HG03520 (cell line): ENCODE results near the gene ADK.
"Not testable (repeated sequence)": the region's sequence is repeated elsewhere in the genome, so short reads cannot be mapped to it uniquely, and the experiment has no call there.

Source experiments
- ATAC-seq: cut with Tn5 transposase; IDR thresholded peaks from one replicate; pipeline ENCODE4 v1.9.1; 2021; ENCODE audit warnings: mild to moderate bottlenecking, moderate library complexity; ENCODE audit not compliant: unreplicated experiment

The ADK gene

DNA sequence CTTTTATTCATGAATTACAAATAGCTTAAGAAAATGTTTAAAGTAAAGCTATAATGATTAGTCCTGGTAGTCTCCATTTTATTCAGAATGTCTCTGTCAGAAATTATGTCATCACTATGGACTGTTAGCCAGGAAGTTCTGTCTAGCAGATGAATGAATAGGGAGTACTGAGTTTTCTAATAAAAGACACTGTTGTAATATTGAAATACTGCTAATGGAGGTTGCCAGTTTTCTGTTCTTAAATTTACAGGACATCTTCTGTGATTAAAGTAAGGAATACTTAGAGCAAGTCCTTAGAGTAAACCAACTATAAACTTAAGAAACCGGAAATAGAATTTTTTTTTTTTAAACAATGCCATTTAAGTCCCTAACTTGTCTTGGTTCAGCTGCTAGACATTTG lies 309.8 kb downstream of the ADK start:
- ATAC-seq, result no peak

DNA sequence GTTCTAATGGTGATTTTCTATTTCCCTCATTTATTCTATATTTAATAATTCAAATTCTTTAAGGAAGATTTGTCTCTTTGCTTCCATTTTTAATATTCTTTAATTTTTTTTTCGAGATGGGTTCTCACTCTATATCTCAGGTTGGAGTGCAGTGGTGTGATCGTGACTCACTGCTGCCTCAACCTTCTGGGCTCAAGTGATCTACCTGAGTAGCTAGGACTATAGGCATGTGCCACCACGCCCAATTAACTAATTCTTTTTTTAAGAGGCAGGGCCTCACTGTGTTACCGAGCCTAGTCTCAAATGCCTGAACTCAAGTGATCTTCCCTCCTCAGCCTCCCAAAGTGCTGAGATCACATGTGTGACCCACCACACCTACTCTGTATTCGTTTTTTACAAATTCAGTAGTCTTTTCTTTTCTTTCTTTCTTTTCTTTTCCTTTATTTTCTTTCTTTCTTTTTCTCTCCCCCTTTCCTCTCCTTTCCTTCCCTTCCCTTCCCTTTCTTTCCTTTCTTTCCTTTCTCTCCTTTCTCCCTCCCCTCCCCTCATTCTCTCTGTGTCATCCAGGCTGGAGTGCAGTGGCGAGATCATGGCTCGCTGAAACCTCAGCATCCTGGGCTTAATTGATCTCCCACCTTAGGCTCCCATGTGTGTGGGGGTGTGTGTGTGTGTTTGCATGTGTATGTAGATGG lies 323.1 kb downstream of the ADK start:
- ATAC-seq, result no peak

DNA sequence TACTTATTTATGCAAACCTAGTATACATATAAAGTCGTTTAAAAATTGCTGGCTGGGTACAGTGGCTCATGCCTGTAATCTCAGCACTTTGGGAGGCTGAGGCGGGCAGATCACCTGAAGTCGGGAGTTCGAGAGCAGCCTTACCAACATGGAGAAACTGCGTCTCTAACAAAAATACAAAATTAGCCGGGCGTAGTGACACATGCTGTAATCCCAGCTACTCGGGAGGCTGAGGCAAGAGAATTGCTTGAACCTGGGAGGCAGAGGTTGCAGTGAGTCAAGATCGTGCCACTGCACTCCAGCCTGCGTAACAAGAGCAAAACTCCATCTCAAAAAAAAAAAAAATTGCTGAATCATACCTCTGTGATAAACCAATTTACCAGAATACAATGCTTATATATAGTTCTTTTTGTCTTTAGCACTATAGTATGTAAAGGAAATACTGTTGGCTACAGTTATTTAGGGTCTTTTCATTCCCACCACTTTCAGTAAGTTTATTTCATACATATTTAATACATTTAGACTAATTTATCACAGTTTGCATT lies 325.2 kb downstream of the ADK start:
- not testable (repeated sequence) for ATAC-seq

DNA sequence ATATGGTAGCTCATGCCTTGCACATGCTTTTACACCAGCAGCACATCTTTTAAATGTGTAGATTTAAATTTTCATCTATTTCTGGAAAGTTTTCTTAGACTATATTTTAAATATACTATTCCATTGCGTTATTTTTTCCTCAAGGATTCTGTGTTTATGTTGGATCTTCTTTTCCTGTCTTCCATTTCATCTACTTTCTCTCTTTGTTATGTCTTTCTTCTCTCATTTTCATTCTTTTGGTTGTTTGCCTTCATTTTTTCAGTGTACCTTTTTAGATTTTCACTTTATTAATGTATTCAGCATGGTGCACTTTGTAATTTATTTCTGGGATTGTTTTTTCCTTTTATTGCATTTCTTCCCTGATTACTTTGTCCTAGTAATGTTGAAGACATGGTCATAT lies 329.8 kb downstream of the ADK start:
- no peak for ATAC-seq

DNA sequence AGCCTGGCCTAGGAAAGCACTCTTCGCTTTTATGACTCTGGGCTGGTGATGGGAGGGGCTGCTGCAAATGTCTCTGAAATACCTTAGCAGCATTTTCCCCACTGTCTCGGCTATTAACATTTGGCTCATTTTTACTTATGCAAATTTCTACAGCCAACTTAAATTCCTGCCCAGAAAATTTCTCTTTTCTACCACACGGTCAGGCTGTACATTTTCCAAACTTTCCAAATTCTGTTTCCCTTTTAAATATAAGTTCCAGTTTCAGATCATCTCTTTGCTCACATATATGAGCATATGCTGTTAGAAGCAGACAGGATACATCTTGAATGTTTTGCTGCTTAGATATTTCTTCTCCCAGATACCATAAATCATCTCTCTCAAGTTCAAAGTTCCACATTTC lies 332.3 kb downstream of the ADK start:
- ATAC-seq, result no peak

DNA sequence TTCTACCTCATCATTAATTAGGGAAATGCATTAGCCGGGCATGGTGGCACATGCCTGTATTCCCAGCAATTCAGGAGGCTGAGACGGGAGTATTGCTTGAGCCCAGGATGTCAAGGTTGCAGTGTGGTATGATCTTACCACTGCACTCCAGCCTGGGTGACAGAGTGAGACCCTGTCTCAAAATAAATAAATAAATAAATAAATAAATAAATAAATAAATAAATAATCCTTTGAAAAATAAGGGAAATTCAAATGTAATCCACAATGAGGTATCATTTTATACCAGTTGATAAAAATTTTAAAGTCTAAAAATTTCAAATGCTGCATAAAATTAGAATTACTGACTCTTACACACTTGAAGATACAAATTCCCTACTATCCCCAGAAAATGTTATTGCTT lies 334.3 kb downstream of the ADK start:
- ATAC-seq, result no peak

DNA sequence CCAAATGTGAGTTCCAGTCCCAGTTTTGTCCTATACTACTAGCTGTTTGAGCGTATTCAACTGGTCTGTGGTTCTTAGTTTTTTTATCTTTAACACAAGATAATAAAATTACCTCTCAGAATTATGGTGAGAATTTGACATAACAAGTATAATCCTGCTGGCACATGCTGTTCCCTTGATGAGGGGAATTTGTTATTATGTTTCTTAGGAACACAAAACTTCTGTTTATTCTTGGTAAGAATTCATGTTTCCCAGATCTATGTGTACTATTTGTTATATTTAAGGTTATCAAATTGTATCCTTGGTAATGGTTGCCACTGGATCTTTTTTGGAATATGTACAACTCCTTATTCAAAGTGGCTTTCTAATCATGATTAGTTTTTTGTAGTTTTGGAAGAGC lies 335.6 kb downstream of the ADK start:
- ATAC-seq, result no peak

DNA sequence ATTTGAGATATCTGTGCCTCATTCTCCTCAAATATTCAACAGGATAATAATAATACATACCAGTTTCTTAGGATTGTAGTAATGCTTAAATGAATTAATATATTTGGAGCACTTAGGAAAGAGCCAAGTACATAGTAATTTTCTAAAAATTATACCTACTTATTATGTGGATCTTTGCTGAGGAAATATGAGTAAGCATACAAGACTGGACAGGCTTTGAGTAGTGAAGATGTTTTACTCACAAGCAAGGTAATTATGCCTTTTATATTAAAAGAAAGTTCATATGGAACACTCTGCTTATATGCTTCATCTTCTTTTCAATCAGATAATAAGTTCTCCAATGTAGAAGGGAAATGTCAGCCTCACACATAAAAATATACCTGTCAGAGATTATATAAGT lies 337.9 kb downstream of the ADK start:
- ATAC-seq, result no peak

DNA sequence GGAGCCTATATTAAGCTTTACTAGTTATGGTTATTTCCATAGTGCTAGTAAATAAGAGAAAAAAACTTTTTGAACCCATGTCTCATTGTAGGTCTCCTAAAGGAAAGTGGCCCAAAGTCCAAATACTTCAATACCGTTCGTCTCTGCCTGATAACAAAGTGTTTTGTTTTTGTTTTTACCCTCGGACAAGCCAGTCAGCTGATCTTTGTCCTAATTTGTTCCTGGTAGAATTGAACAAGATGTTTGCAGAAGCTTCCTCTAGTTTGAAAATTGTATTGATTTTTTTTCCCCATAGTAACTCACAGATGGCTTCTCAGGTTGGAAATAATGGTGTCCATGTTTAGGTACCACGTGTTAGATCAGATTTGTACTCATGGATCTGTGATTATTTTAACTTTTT lies 339.5 kb downstream of the ADK start:
- ATAC-seq, result no peak

DNA sequence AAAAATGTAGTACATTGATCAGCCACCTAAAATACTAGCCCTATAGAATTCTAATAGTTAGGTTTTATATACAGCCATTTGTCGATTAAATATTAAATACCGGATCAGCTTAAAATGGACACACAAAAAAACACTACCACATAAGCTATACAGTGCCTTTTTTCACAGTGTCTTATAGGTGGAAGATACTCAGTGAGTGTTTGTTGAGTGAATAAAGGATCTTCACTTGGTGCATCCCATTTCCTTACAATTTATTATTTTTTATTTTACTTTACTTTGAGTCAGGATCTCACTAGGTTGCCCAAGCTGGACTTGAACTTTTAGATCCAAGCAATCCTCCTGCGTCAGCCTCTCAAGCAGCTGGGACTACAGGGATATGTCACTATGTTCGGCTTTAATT lies 340.0 kb downstream of the ADK start:
- no peak for ATAC-seq

DNA sequence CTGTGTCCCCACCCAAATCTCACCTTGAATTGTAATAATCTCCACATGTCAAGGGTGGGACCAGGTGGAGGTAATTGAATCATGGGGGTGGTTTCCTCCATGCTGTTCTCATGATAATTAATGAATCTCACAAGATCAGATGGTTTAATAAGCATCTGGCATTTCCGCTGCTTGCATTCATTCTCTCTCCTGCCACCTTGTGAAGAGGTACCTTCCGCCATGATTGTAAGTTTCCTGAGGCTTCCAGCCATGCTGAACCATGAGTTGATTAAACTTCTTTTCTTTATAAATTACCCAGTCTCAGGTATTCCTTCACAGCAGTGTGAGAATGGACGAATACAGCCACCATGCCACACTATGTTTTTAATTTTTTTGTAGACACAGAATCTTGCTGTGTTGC lies 345.3 kb downstream of the ADK start:
- ATAC-seq, result not testable (repeated sequence)

DNA sequence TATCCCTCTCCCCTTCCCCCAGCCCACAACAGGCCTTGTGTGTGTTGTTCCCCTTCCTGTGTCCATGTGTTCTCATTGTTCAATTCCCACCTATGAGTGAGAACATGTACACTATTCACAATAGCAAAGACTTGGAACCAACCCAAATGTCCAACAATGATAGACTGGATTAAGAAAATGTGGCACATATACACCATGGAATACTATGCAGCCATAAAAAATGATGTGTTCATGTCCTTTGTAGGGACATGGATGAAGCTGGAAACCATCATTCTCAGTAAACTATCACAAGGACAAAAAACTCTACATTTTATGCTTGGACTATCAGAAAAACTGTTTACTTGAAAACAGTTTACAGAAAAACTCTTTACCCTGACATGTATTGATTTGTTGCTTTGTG lies 347.6 kb downstream of the ADK start:
- not testable (repeated sequence) for ATAC-seq

DNA sequence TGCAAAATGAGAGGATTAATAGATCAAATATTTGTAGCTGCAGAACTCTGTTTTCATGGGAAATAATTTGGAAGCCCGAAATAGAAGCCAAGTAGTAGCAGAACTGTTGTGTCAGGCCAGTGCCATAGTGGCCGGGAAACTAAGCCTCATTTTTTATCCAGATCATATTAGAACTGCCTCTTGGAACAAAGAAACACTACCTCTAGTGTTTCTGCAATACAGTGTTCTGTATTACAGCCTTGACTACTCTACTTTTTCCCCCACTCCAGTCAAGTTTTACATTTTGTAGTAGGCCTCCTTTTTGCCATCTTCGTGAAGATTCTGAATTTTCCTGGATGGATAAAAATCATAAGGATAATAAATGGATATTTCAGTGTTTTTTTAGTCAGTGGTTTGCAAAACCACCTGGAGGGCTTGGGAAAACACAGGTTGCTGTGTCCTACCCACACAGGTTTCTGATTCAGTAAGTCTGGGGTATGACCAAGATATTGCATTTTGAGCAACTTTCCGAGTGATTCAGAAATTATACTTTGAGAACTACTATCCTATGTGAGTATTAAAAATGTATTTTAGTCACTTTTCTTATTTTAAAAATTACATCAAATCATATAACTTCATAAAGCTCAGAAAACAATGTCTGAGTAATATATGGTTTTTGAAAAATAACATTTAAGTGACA lies 349.1 kb downstream of the ADK start:
- ATAC-seq, result no peak

DNA sequence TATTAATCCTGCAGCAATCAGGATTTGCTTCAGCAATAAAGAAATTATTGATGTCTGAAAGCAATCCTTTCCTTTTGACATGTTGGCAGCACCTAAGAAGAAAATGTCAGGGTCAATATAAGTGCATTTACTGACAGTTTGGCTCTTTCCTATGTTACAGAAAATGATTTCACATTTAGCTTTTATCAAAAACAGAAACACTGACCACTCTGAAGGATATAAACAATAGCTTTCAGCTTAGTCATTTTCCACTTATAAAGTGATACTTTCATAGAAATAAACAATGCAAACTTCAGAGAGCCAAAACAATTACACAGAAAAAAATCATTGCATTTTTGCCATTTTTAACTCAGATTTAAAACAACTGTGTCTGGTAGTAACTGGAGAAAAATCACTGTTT lies 349.8 kb downstream of the ADK start:
- no peak for ATAC-seq

DNA sequence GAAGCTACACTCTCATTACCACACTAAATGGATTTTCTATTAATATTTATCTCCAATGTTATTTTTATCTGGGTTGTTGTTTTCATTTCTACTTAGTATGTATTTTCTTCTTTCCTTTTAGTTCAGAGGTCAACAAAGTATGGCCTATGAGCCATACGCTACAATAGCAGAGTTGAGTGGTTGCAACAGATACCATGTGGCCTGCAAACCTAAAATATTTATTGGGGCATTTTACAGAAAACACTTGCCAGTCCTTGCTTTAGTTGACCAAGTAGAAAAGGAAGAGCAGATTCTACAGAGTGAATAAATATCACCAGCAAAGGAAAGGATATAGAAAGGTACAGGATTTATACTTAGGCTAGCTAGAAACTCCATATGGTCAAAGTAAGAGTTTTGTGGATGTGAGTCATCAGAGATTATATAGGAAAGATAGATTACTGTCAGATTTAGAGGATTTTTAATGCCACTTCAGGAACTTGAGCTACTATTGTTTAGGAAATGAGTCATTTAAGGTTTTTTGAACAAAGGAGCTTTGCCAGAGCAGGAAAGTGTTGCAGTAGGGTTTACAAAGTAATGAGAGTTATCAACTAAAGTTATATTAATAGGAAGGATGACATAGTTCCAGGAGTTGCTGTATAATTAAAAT lies 352.1 kb downstream of the ADK start:
- ATAC-seq, result no peak

DNA sequence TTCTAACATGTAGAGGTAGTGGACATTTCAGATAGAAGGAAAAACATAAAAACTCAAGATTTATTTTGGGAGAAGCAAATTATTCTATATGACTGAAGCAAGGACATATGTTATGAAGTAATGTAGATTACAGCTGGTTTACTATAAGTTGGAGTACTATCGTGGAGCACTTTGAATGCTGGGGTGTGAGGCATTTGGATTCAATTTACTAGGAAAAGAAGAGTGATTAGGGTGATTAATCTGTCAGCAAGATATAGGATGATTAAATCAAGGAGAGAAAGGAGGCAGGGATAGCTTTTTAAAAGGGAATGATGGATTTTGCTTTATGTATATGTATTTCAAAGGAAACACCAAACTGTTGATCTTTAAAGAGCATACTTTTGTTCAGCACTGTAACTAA lies 356.9 kb downstream of the ADK start:
- ATAC-seq, result no peak

DNA sequence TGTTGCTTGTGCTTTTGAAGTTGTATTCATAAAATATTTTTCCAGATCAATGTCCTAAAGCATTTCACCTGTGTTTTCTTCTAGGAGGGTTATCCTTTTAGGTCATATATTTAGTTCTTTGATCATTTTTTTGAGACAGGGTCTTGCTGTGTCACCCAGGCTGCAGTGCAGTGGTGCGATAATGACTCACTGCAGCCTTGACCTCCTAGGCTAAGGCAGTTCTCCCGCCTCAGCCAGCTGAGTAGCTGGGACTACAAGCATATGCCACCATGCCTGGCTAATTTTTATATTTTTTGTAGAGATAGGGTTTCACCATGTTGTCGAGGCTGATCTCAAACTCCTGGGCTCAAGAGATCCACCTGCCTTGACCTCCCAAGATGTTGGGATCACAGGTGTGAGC lies 359.6 kb downstream of the ADK start:
- no peak for ATAC-seq

DNA sequence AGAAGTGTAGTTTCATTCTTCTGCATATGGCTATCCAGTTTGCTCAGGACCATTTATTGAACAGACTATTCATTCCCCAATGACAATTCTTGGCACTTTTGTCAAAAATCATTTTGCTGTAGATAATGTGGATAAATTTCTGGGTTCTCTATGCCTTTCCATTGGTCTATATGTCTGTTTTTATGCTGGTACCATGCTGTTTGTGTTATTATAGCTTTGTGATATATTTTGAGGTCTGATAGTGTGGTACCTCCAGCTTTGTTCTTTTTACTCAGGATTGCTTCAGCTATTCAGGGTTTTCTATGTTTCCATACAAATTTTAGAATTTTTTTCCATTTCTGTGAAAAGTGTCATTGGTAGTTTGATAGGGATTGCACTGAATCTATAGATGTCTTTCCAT lies 360.0 kb downstream of the ADK start:
- no peak for ATAC-seq

DNA sequence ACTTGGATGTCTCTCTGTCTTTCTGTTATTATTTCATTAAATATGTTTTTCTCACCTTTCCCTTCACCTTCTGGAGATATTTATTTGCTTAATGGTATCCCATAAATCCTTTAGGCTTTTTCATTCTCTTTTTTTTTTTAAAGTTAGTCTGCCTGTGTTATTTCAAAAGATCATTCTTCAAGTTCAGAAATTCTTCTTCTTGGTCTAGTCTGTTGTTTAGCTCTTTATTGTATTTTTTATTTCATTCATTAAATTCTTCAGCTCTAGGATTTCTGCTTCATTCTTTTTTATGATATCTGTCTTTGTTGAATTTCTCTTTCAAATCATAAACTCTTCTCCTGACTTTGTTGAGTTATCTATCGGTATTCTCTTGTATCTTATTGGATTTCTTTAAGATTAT lies 363.3 kb downstream of the ADK start:
- ATAC-seq, result no peak

DNA sequence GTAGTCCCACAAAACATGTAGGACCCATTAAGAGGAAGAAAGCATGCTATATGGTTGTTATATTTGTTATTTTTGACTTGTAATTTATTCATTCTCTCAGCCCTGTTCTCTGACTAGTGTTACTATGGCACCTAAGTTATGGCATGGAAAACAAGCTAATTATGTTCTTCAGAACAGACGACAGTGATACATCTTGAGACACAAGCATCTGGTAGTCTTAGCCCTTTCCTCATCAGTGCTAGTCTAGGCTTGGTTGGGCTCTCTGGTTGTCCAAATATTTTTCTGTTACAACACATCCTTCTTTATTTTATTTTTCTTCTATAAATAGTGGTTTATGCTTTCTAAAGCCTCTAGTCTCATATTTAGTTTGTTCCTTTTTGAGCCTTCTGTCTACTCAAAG lies 367.0 kb downstream of the ADK start:
- ATAC-seq, result no peak

DNA sequence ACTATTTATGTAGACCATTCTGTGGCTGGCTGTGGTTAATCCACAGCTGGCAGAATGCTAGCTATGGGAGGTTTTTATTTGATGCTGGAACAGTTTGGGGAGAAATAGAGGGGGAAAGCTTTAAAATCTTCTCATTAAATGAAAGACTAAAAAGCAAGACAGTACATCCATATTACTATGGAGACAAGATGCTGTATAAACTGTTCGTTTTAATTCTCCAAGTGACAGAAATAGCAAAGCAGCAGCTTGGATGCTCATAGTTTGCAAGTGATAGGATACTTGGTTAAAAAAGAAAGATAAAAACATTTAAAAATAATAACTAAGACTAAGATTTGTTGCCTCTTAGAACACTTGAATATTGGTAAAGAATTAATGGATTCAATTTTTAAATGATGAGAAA lies 370.5 kb downstream of the ADK start:
- ATAC-seq, result no peak

DNA sequence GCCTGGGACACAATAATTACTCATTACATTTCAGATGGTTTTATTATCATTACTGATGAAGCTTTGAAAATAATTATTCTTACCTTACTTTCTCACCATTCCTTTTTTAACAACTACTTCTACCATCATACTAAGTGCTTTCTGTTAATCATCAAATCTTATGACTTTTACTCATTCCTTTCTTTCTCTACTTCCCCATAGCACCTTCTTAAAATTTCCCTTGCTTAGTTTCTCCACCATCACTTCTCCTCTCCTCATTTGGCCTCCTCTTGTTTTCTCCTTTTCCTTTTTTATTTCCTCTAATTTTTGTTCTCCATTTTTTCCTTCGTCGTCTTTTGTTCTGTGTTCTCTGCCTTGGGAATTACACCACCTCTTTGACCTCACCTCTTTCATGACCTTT lies 372.2 kb downstream of the ADK start:
- no peak for ATAC-seq
